Measurements from ENCODE around the gene RIMBP2. TPM values are rescaled to one million over a fixed set of nuclear protein-coding genes. Genes with fewer than 3 reads are reported as not detected.

RIMBP2 gene
- total and polyA plus RNA-seq, 4 donors, result 0.05 to 2.9 (median 0.95) TPM

DNA sequence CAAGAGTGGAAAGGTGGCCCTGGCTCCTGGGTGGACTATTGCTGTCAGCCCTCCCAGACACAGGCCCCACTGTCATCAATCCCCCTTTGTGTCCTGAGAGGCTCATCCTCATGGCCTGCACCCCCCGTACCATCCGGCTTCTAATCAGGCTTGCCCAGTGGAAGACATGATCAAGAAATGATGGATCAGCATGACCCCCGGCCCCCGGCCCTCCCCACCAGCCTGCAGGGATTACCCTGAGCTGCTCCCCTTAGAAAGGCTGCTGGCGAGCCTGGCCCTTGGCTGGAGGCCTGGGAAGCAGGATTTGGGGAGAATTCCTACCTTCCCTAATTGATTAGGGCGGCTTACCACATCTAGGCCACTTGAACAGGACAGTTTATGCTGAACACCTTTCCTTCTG, 207.3 kb downstream of the RIMBP2 start:
- TF ChIP-seq, protein P1, sequence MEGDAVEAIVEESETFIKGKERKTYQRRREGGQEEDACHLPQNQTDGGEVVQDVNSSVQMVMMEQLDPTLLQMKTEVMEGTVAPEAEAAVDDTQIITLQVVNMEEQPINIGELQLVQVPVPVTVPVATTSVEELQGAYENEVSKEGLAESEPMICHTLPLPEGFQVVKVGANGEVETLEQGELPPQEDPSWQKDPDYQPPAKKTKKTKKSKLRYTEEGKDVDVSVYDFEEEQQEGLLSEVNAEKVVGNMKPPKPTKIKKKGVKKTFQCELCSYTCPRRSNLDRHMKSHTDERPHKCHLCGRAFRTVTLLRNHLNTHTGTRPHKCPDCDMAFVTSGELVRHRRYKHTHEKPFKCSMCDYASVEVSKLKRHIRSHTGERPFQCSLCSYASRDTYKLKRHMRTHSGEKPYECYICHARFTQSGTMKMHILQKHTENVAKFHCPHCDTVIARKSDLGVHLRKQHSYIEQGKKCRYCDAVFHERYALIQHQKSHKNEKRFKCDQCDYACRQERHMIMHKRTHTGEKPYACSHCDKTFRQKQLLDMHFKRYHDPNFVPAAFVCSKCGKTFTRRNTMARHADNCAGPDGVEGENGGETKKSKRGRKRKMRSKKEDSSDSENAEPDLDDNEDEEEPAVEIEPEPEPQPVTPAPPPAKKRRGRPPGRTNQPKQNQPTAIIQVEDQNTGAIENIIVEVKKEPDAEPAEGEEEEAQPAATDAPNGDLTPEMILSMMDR (IDR thresholded peaks at IDR 0.05; ENCODE audit: control extremely low read depth, extremely low read depth), result no peak
- Histone ChIP-seq H3K27me3 (ENCODE audit: control insufficient read depth in 3 of 3, insufficient read depth in 3 of 3, low read length in 2 of 3) (no peaks in the 10 kb centered on the region), H3K9ac (ENCODE audit: insufficient read depth in 1 of 2, low read length in 2 of 2) (no peak overlapping the region), H3K9me3 (ENCODE audit: control insufficient read depth in 4 of 4, insufficient read depth in 3 of 4, low read length in 3 of 4) (peaks cover 0 to 3% (median 0%) of the 10 kb centered on the region in 4 donors), H3K4me3 (no peak overlapping the region), H3K4me1 (ENCODE audit: control insufficient read depth in 5 of 5, insufficient read depth in 5 of 5, low read length in 5 of 5) (no peaks in the 10 kb centered on the region), H3K27ac (ENCODE audit: low read depth in 1 of 2, low read length in 1 of 2) (no peak overlapping the region), H3K36me3 (ENCODE audit: control insufficient read depth in 4 of 4, insufficient read depth in 4 of 4, low read length in 4 of 4) (no peaks in the 10 kb centered on the region)
- DNase-seq (no peak), ATAC-seq (ENCODE audit: insufficient read depth, low FRiP score) (no peak)
- WGBS, 2 donors, result 74 to 85% methylated on average over 6 of the region's 6 CpGs

DNA sequence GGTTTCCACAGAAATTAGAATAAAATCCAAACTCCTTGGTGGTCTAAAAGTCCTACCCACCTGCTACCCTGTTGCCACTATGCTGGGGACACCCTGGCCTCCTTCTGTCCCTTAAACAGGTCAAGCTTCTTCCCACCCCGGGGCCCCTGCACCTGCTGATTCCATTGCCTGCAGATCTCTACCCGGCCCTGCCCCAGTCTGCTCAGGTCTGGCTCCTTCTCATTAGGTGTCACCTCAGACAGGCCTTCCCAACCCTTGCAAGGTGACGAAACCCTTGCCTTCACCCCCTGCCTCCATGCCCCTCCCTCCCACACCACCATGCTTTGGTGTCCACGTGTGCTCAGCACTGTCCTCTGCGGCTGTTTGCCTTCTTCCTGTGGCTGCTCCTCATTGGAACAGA, 207.8 kb downstream of the RIMBP2 start:
- TF ChIP-seq, protein P1 (IDR thresholded peaks at IDR 0.05; ENCODE audit: control extremely low read depth, extremely low read depth), result no peak
- WGBS, 2 donors, result 70 to 79% methylated on average over 5 of the region's 5 CpGs
- no peak for DNase-seq

DNA sequence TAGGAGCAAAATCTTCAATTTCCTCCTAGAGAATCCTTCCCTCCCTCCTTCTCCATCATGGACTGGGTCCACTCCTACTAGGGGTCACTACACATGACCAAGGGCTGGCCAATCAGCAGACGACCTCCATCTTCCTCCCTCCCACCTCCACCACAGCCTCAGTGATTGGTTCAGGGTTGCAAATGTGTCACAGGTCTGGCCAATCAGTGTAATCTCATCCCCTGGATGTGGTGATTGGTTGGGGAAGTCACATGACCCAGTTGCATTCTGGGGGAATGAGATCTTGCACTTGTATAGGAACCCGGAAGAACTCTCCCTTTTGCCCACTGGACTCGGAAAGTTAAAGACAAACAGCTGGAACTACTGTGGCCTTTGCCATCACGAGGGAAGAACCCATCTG, 209.3 kb downstream of the RIMBP2 start:
- H3K9ac ChIP-seq (ENCODE audit: insufficient read depth in 1 of 2, low read length in 2 of 2), result no peak overlapping the region
- H3K9me3 ChIP-seq (ENCODE audit: control insufficient read depth in 4 of 4, insufficient read depth in 3 of 4, low read length in 3 of 4), result peaks cover 0 to 2% (median 0%) of the 10 kb centered on the region in 4 donors
- H3K4me3 ChIP-seq, result no peak overlapping the region
- no peak for ATAC-seq (ENCODE audit: insufficient read depth, low FRiP score)
- 76 to 91% methylated on average over 4 of the region's 4 CpGs for WGBS, 2 donors
- no peaks in the 10 kb centered on the region for H3K36me3 ChIP-seq (ENCODE audit: control insufficient read depth in 4 of 4, insufficient read depth in 4 of 4, low read length in 4 of 4)
- no peak for DNase-seq
- TF ChIP-seq, protein P1 (IDR thresholded peaks at IDR 0.05; ENCODE audit: control extremely low read depth, extremely low read depth), result no peak
- H3K27me3 ChIP-seq (ENCODE audit: control insufficient read depth in 3 of 3, insufficient read depth in 3 of 3, low read length in 2 of 3), result no peaks in the 10 kb centered on the region
- no peaks in the 10 kb centered on the region for H3K4me1 ChIP-seq (ENCODE audit: control insufficient read depth in 5 of 5, insufficient read depth in 5 of 5, low read length in 5 of 5)
- no peak overlapping the region for H3K27ac ChIP-seq (ENCODE audit: low read depth in 1 of 2, low read length in 1 of 2)

More for the DNA sequence above, 207.8 kb downstream of the RIMBP2 start:
- no peak overlapping the region for H3K9ac ChIP-seq (ENCODE audit: insufficient read depth in 1 of 2, low read length in 2 of 2)
- no peaks in the 10 kb centered on the region for H3K36me3 ChIP-seq (ENCODE audit: control insufficient read depth in 4 of 4, insufficient read depth in 4 of 4, low read length in 4 of 4)
- H3K27ac ChIP-seq (ENCODE audit: low read depth in 1 of 2, low read length in 1 of 2), result no peak overlapping the region
- no peak for ATAC-seq (ENCODE audit: insufficient read depth, low FRiP score)
- peaks cover 0 to 2% (median 0%) of the 10 kb centered on the region in 4 donors for H3K9me3 ChIP-seq (ENCODE audit: control insufficient read depth in 4 of 4, insufficient read depth in 3 of 4, low read length in 3 of 4)
- no peaks in the 10 kb centered on the region for H3K4me1 ChIP-seq (ENCODE audit: control insufficient read depth in 5 of 5, insufficient read depth in 5 of 5, low read length in 5 of 5)
- H3K4me3 ChIP-seq, result no peak overlapping the region
- no peaks in the 10 kb centered on the region for H3K27me3 ChIP-seq (ENCODE audit: control insufficient read depth in 3 of 3, insufficient read depth in 3 of 3, low read length in 2 of 3)

DNA sequence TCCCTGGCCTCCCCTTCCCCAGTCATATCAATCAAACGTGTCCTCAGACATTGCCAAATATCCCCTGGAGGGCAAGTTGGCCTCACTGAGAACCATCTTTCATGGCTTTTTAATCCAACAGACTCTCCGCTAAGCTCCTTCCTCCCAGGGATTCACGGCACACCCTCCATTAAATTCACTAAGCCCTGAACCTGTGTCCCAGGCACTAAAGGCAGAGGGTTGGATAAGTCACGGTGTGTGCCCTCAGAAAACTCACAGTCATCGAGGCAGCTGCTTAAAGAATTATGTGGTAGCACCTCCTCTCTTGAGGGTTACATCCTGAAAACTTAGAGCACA, 211.3 kb downstream of the RIMBP2 start:
- Histone ChIP-seq H3K36me3 (ENCODE audit: control insufficient read depth in 4 of 4, insufficient read depth in 4 of 4, low read length in 4 of 4) (no peaks in the 10 kb centered on the region), H3K27ac (ENCODE audit: low read depth in 1 of 2, low read length in 1 of 2) (no peak overlapping the region), H3K4me1 (ENCODE audit: control insufficient read depth in 5 of 5, insufficient read depth in 5 of 5, low read length in 5 of 5) (no peaks in the 10 kb centered on the region), H3K9ac (ENCODE audit: insufficient read depth in 1 of 2, low read length in 2 of 2) (no peak overlapping the region), H3K4me3 (no peak overlapping the region), H3K27me3 (ENCODE audit: control insufficient read depth in 3 of 3, insufficient read depth in 3 of 3, low read length in 2 of 3) (no peaks in the 10 kb centered on the region), H3K9me3 (ENCODE audit: control insufficient read depth in 4 of 4, insufficient read depth in 3 of 4, low read length in 3 of 4) (peaks cover 0 to 2% (median 0%) of the 10 kb centered on the region in 4 donors)
- 75 to 77% methylated on average over 5 of the region's 5 CpGs for WGBS, 2 donors
- no peak for DNase-seq
- TF ChIP-seq, protein P1 (IDR thresholded peaks at IDR 0.05; ENCODE audit: control extremely low read depth, extremely low read depth), result no peak
- ATAC-seq (ENCODE audit: insufficient read depth, low FRiP score), result no peak

Data from lung (tissue), 12 donors.